K562 treated with DMSO at 1 percent for 24 hours (cell line): ENCODE data around the gene ROR2. TPM values are rescaled to one million over a fixed set of nuclear protein-coding genes. Genes with fewer than 3 reads are reported as not detected.

ENCODE experiments used
- total RNA-seq: library from RNA; unstranded; fragments of 300-600 nt; gene quantifications from 2 replicates; pipeline ENCODE4 v1.2.3, GENCODE V29; 2022; ENCODE audit warnings: low read depth; ENCODE audit not compliant: insufficient read depth

ROR2 gene
- 22.0 and 24.0 TPM in 2 replicates for total RNA-seq

DNA sequence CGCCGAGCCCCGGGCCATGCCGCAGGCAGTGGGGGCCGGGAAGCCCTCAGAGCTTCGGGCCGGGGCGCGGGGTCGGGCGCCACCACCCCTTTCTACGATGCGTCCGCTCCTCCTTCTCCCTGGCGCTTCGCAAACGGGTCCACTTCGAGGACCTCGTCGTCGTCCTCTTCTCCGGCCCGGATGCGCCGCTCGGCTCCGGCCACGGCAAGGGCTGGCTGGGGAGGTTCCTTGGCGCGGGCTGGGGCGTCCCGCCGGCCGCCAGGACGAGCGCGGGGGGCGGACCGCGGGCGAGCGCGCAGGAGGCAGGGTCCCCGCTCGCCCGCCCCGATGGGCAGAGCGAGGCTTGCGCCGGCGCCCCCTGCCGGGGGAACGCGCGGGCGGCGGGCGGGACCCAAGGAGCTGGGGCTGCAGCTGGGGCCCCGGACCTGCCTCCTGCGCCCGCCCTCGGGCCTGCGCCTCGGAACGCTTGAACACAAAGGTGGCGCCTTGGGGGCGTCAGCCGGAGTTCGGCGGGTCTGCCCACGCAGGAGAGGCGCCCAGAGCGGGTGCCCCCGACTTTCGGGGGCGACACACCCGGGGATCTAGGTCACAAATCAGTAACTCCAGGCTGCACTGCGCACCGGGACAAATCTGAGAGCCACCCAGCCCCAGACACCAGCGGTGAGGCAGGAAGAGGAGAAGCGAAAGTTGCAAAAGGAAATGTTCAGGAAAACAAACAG is at the start of gene ROR2:
TSS of gene ROR2 (minus strand) at position 283 of the 719 bp plus-strand sequence.

Other genes with a start within 250 kb of the ROR2 start
- 35.4 and 41.8 TPM in 2 replicates for gene SPTLC1, start 165.2 kb upstream of the ROR2 start, total RNA-seq